HG02938 (cell line): ENCODE data around the gene FAT1.
"Not testable (repeated sequence)": the region's sequence is repeated elsewhere in the genome, so short reads cannot be mapped to it uniquely, and the experiment has no call there.

Experiments
- ATAC-seq: cut with Tn5 transposase; IDR thresholded peaks from one replicate; pipeline ENCODE4 v1.9.1; 2021; ENCODE audit warnings: mild to moderate bottlenecking, moderate library complexity; ENCODE audit not compliant: unreplicated experiment

FAT1 gene, protein sequence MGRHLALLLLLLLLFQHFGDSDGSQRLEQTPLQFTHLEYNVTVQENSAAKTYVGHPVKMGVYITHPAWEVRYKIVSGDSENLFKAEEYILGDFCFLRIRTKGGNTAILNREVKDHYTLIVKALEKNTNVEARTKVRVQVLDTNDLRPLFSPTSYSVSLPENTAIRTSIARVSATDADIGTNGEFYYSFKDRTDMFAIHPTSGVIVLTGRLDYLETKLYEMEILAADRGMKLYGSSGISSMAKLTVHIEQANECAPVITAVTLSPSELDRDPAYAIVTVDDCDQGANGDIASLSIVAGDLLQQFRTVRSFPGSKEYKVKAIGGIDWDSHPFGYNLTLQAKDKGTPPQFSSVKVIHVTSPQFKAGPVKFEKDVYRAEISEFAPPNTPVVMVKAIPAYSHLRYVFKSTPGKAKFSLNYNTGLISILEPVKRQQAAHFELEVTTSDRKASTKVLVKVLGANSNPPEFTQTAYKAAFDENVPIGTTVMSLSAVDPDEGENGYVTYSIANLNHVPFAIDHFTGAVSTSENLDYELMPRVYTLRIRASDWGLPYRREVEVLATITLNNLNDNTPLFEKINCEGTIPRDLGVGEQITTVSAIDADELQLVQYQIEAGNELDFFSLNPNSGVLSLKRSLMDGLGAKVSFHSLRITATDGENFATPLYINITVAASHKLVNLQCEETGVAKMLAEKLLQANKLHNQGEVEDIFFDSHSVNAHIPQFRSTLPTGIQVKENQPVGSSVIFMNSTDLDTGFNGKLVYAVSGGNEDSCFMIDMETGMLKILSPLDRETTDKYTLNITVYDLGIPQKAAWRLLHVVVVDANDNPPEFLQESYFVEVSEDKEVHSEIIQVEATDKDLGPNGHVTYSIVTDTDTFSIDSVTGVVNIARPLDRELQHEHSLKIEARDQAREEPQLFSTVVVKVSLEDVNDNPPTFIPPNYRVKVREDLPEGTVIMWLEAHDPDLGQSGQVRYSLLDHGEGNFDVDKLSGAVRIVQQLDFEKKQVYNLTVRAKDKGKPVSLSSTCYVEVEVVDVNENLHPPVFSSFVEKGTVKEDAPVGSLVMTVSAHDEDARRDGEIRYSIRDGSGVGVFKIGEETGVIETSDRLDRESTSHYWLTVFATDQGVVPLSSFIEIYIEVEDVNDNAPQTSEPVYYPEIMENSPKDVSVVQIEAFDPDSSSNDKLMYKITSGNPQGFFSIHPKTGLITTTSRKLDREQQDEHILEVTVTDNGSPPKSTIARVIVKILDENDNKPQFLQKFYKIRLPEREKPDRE (N-terminal part only)

GRCh38 chr4:186723292-186724057 lies at the start of gene FAT1:
Gene FAT1 (minus strand): TSS chr4:186723856. CDS start chr4:186709827, 14,029 bp downstream.
- no peak for ATAC-seq

- ATAC-seq = no peak
Observed at GRCh38 chr4:186772936-186773487, 49.4 kb upstream of the FAT1 start.

GRCh38 chr4:186771624-186772023 lies 48.0 kb upstream of the FAT1 start:
- no peak for ATAC-seq

DNA sequence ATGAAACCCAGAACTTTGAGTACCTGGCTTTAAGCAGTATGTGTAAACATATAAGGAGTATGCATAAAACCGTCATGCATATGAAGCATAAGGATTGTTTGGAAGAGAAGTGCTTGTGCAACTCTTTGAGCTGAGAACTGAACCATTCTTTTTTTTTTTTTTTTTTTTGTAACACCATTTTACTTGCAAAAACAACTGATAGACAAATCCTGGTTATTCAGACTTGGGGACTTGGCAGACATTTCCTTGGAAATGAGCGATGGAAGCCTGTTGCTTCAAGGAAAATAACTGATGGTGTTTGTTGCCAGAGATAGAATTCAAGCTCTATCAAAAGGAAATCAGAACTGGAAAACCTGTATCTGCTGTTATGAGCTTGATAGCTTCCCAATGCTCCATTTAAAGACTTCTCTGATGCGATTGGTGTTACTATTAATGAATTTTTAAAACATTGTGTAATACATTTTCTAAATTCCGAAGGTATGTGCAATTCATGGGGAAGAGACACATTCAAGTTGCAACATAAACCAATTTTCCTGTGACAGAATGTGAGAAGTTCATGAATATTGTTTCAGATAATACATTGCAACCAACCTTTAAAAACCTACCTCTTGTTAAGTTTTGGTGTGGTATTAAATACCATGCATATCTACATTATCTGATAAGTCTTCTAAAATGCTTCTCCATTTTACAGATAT lies 47.0 kb upstream of the FAT1 start:
- ATAC-seq = no peak

- ATAC-seq = no peak
Observed at GRCh38 chr4:186767794-186768193, 44.1 kb upstream of the FAT1 start.

GRCh38 chr4:186765673-186766546 lies 42.3 kb upstream of the FAT1 start:
- ATAC-seq = no peak

DNA sequence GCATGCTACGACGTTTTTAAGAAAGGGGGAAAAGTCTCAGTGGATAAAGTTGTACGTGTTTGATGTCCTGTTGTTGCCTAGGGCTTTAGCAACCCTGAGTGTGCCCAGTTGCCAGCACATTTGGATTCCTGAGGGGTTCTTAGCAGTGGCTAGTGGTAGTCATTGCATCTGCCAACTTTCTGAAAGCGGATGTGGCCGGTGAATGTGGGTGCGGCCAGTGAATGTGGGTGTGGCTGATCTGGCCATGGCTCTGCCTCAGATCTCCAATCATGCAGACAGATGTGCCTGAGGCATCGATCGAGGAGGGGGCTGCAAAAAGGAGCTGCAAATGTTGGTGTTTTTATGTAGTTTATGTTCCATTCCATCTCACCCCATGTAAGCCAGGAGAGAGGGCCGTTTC lies 41.5 kb upstream of the FAT1 start:
- no peak for ATAC-seq

GRCh38 chr4:186764457-186764856 lies 40.8 kb upstream of the FAT1 start:
- ATAC-seq = no peak

- no peak for ATAC-seq
Observed at GRCh38 chr4:186762865-186763264, 39.2 kb upstream of the FAT1 start.

- ATAC-seq = no peak
Observed at GRCh38 chr4:186762361-186762760, 38.7 kb upstream of the FAT1 start.

- ATAC-seq = not testable (repeated sequence)
Observed at GRCh38 chr4:186761956-186762355, 38.3 kb upstream of the FAT1 start.

GRCh38 chr4:186761393-186761792 lies 37.7 kb upstream of the FAT1 start:
- ATAC-seq = no peak

DNA sequence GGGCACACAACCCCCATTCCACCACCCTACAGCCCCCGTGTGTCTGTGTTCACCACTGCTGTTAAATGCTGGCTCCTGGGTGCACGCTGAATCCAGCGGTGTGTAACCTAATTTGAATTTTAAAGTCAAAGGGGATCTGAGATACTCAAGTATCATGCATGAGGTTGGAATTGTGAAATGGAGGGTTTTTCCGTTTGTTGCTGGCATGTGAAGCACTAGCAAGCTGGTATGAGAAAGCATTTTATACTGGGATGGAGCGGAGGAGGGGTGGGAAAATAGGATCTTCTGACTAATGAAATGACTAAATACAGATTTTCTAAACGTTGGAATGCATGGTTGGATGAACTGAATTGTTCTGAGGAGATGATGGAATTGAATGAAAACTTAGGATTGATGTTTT lies 36.9 kb upstream of the FAT1 start:
- no peak for ATAC-seq

- no peak for ATAC-seq
Observed at GRCh38 chr4:186759990-186760389, 36.3 kb upstream of the FAT1 start.

GRCh38 chr4:186758929-186759682 lies 35.5 kb upstream of the FAT1 start:
- no peak for ATAC-seq

DNA sequence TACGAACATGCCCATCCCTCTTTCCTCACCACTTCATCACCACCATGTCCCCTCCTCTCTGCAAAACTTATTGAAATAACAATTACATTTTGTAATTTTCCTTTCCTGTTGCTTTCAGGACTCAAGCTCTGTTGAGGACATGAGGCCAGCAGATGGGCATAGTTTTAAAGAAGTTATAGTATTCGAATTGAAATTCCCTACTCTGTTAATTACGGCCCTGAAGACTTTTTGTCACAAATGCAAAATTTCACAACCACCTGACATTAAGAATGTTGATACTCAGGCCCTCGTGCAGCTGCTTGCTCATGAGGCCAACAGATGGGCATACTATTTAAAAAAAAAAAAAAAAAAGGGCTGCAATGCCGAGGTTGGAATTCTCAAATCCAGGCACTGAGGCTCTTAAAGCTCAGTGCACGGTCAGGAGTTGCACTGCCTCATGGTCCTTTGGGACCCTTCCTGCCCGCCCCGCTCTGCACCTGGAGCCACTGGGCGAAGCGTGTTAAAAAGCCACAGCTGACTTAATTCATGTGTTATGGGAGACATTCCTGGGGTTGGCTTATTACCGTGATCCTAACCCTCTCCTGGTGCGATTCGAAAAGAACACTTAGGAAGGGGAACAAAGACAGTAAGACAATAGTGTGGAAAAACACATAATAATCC lies 34.2 kb upstream of the FAT1 start:
- no peak for ATAC-seq

DNA sequence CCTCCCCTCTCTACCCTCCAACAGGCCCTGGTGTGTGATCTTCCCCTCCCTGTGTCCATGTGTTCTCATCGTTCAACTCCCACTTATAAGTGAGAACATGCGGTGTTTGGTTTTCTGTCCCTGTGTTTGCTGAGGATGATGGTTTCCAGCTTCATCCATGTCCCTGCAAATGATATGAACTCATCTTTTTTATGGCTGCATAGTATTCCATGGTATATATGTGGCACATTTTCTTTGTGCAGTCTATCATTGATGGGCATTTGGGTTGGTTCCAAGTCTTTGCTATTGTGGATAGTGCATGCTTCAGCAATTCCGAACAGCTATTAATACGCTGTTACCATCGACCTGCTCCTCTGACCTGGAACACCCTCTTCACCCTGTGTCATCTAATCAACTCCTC lies 32.9 kb upstream of the FAT1 start:
- ATAC-seq = not testable (repeated sequence)
